Measurements from ENCODE around the gene INSIG2. TPM values are rescaled to one million over a fixed set of nuclear protein-coding genes. Genes with fewer than 3 reads are reported as not detected.
A peak's percentile ranks its signal among the peaks of the same experiment; 100 is the strongest.

INSIG2 gene
- total RNA-seq, 6 donors from 2014 or later = 10.5 to 33.2 (median 23.5) TPM

DNA sequence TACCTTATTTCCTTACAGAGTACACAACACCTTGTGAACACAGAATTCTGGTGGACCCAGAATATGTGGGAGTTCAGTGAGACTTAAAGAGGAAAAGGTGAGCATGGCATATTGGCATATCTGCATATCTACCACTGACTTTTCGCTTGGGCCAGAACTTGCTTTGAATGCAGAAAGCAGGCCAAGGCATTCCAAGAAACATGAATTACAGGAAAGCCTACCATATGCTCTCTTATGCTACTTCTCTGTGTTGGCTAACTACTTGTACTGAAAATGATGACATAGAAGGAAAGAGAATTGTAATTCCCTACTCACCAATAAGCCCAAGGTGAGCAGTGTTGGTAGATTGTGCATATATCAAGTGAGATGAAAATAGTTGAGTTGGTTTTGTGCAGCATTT, 43.0 kb upstream of the INSIG2 start:
- 75 to 83% methylated on average over 1 of the region's 1 CpG for WGBS, 2 donors
- H3K4me1 ChIP-seq = peaks cover 0 to 5% (median 2%) of the 10 kb centered on the region in 4 donors

DNA sequence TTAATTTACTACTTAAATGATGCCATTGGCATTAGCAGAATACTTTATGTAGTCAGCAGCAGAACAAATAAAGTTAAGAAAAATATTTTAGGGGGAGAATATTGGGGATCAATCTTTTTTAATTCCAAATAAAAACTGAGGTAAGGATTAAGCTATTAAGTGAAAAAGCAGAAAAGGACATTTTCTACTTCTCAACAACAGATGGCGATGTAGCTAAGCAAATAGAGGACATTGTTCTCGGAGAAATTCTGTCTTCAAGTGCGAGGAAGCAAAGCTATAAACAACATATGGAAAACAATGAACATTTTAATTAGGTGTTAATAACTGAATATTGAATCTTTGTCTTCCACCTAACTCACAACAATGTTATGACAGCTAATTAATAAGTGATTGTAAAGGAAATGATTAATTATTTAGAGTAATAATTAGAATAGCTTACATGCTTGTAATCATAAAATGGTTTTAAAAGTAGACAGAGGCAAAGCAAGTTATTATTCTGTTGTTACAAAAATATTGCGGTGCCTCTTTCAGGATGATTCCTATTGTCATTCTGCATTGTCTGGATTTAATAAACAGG, 41.5 kb upstream of the INSIG2 start:
- TF ChIP-seq EP300 (IDR thresholded peaks at IDR 0.05) (no peak), POLR2A (IDR thresholded peaks at IDR 0.05) (no peak), CTCF (IDR thresholded peaks at IDR 0.05) (peak in 5 of 6 experiments; percentile 44 to 64 (median 59)), POLR2AphosphoS5 (IDR thresholded peaks at IDR 0.05) (no peak)
- no peaks in the 10 kb centered on the region for H3K9me3 ChIP-seq
- no peak for DNase-seq
- no peaks in the 10 kb centered on the region for H3K36me3 ChIP-seq
- ATAC-seq (ENCODE audit: low FRiP score in 2 of 2) = peak in 1 of 2 donors; percentile 86
- H3K27me3 ChIP-seq = no peaks in the 10 kb centered on the region
- H3K4me3 ChIP-seq = no peak overlapping the region
- 7 to 9% methylated on average over 4 of the region's 4 CpGs for WGBS, 2 donors
- H3K4me1 ChIP-seq = peaks cover 0 to 5% (median 2%) of the 10 kb centered on the region in 4 donors
- H3K27ac ChIP-seq = no peak overlapping the region

More for the DNA sequence above, 43.0 kb upstream of the INSIG2 start:
- Histone ChIP-seq H3K27me3 (no peaks in the 10 kb centered on the region), H3K9me3 (no peaks in the 10 kb centered on the region), H3K4me3 (no peak overlapping the region), H3K27ac (no peak overlapping the region), H3K36me3 (no peaks in the 10 kb centered on the region)
- ATAC-seq (ENCODE audit: low FRiP score in 2 of 2) = no peak
- no peak for DNase-seq
- no peak for TF ChIP-seq POLR2A (IDR thresholded peaks at IDR 0.05)
- TF ChIP-seq EP300 (IDR thresholded peaks at IDR 0.05) = no peak
- no peak for TF ChIP-seq CTCF (IDR thresholded peaks at IDR 0.05)
- TF ChIP-seq POLR2AphosphoS5 (IDR thresholded peaks at IDR 0.05) = no peak

DNA sequence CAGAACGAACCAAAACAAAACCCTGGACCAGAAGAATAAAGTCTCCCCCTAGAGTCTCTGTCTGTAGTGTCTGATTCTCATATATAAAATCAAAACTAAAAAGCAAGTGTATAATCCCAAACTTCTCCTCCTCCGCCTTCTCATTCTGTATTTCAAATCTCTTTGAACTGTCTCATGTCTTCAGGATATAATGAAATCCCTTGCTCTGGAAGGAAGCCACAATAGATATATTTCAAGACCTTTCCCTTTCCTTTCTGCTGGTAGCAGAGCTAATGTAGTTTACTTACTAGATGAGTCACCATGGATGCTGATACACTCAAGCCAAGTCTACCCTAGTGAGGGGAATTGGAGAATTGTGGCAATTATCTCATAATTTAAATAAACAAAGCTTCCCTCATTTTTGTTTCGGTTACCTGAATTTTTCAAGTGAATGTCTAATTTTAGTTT, 40.9 kb upstream of the INSIG2 start:
- Histone ChIP-seq H3K36me3 (no peaks in the 10 kb centered on the region), H3K4me3 (no peak overlapping the region), H3K27me3 (no peaks in the 10 kb centered on the region), H3K9me3 (no peaks in the 10 kb centered on the region), H3K27ac (no peak overlapping the region), H3K4me1 (peaks cover 0 to 5% (median 2%) of the 10 kb centered on the region in 4 donors)
- ATAC-seq (ENCODE audit: low FRiP score in 2 of 2) (peak in 1 of 2 donors; percentile 88), DNase-seq (no peak)
- TF ChIP-seq POLR2A (IDR thresholded peaks at IDR 0.05) = no peak
- no peak for TF ChIP-seq EP300 (IDR thresholded peaks at IDR 0.05)
- TF ChIP-seq CTCF (IDR thresholded peaks at IDR 0.05) = no peak
- TF ChIP-seq POLR2AphosphoS5 (IDR thresholded peaks at IDR 0.05) = no peak
- 52 to 61% methylated on average over 3 of the region's 3 CpGs for WGBS, 2 donors

DNA sequence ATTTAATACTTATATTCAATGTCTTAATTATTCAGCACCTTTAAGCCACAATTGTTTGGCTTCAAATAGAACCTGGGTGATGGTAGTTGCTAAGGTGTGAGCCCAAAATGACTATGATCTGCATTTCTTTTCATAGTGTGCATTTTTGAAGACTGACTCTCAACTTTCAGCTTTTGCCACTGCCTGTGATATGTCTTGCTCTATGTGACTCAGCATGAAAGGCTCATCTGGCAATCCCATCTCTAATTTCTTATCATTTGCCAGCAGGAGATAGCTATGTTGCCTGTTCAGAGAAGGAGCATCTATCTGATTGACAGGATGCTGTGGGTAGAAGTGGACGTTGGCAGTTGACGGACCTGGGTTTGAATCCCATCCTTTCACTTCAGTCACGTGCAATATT, 39.9 kb upstream of the INSIG2 start:
- TF ChIP-seq POLR2A (IDR thresholded peaks at IDR 0.05) (no peak), EP300 (IDR thresholded peaks at IDR 0.05) (no peak), POLR2AphosphoS5 (IDR thresholded peaks at IDR 0.05) (no peak), CTCF (IDR thresholded peaks at IDR 0.05) (no peak)
- Histone ChIP-seq H3K4me3 (no peak overlapping the region), H3K9me3 (no peaks in the 10 kb centered on the region), H3K27ac (no peak overlapping the region), H3K4me1 (peaks cover 0 to 5% (median 2%) of the 10 kb centered on the region in 4 donors), H3K36me3 (no peaks in the 10 kb centered on the region), H3K27me3 (no peaks in the 10 kb centered on the region)
- 66 to 86% methylated on average over 3 of the region's 3 CpGs for whole genome bisulfite sequencing, 2 donors
- DNase-seq (no peak), ATAC-seq (ENCODE audit: low FRiP score in 2 of 2) (no peak)
